Mucosa of stomach (tissue), 1 donor: ENCODE results near the gene JSRP1.

ENCODE experiments used
- H3K27me3 ChIP-seq: one replicate; pipeline ENCODE4 v1.7.0; 2013; ENCODE audit warnings: mild to moderate bottlenecking, low read length; ENCODE audit not compliant: control insufficient read depth, insufficient read depth
- H3K36me3 ChIP-seq: one replicate; pipeline ENCODE4 v1.7.0; 2013; ENCODE audit warnings: low read length; ENCODE audit not compliant: control insufficient read depth, insufficient read depth
- H3K4me1 ChIP-seq: one replicate; pipeline ENCODE4 v1.7.0; 2013; ENCODE audit warnings: mild to moderate bottlenecking, low read length; ENCODE audit not compliant: control insufficient read depth, insufficient read depth
- H3K4me3 ChIP-seq: one replicate; pipeline ENCODE4 v1.7.0; 2013; ENCODE audit warnings: low read length
- H3K9ac ChIP-seq: one replicate; pipeline ENCODE4 v1.7.0; 2013; ENCODE audit warnings: mild to moderate bottlenecking, low read length, moderate library complexity
- H3K9me3 ChIP-seq: one replicate; pipeline ENCODE4 v1.7.0; 2013; ENCODE audit warnings: mild to moderate bottlenecking, low read length, moderate library complexity; ENCODE audit not compliant: control insufficient read depth
- donor health status: Pancreatic carcinoma.

Gene JSRP1

DNA sequence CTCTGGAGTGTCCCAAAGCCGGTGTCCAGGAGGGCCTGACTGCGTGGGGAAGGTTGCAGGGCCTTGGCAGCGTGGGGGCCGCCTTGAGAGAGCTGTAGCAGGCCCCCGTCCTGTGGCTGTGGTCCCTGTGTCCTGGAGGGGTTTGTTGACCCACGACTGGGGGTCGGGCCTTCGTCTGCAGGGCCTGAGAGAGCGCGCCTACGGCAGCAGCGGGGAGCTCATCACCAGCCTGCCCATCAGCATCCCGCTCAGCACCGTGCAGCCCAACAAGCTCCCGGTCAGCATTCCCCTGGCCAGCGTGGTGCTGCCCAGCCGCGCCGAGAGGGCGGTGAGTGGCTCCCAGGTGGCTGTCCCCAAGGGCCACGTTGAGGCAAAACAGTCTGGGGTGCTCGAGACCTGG lies 38.6 kb downstream of the JSRP1 start:
- Histone ChIP-seq H3K4me3 (no peak overlapping the region), H3K36me3 (peaks cover 38% of the 10 kb centered on the region), H3K27me3 (no peaks in the 10 kb centered on the region), H3K9ac (no peak overlapping the region), H3K9me3 (no peaks in the 10 kb centered on the region), H3K4me1 (peaks cover 33% of the 10 kb centered on the region)

DNA sequence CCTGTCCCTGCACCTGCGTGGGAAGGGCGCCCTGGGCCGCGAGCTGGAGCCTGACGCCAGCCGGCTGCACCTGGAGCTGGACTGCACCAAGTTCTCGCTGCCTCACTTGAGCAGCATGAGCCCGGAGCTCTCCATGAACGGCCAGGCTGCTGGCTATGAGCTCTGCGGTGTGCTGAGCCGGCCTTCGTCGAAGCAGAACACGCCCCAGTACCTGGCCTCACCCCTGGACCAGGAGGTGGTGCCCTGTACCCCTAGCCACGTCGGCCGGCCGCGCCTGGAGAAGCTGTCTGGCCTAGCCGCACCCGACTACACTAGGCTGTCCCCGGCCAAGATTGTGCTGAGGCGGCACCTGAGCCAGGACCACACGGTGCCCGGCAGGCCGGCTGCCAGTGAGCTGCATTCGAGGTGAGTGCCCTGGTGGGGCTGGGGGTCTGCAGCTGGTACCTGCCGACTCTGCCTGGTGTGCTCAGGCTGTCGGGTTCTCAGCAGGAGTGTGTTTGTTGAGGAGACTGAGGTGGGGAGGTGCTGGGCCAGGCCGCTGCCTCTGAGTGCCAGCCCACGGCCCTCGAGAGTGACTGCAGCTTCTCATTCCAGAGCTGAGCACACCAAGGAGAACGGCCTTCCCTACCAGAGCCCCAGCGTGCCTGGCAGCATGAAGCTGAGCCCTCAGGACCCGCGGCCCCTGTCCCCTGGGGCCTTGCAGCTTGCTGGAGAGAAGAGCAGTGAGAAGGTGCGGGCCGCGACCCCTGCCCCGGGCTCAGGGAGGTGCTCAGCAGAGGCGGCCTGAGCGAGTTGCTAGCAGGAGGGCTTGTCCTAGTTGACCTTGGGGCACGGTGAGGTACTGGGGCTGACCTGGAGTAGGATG lies 39.6 kb downstream of the JSRP1 start:
- no peak overlapping the region for H3K9ac ChIP-seq
- H3K36me3 ChIP-seq: peaks cover 42% of the 10 kb centered on the region
- H3K4me1 ChIP-seq: peaks cover 43% of the 10 kb centered on the region
- no peaks in the 10 kb centered on the region for H3K9me3 ChIP-seq
- no peaks in the 10 kb centered on the region for H3K27me3 ChIP-seq
- no peak overlapping the region for H3K4me3 ChIP-seq

DNA sequence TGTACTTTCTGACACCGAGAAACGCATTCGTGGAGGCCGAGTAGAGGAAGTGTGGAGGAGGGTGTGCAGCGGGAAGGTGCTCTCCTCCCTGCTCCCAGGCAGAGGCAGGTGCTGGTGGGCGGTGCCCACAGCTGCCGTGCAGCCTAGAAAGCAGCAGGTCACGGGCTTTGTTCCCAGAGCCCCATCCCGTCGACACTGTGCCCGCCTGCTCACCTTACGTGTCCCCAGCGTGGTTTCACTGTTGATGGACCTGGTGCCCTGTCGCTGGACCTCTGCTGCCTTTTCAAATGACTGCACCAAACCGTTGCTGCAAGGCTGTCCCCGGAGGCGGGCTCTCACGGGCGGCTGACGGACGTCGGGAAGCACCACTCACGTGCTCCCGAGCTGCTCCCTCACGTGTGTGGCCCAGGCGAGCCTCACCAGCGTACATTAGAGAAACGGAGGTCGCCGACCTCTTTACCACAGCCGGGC lies 40.9 kb downstream of the JSRP1 start:
- H3K27me3 ChIP-seq: no peaks in the 10 kb centered on the region
- peaks cover 41% of the 10 kb centered on the region for H3K36me3 ChIP-seq
- H3K9ac ChIP-seq: no peak overlapping the region
- peaks cover 53% of the 10 kb centered on the region for H3K4me1 ChIP-seq
- H3K9me3 ChIP-seq: no peaks in the 10 kb centered on the region
- no peak overlapping the region for H3K4me3 ChIP-seq

DNA sequence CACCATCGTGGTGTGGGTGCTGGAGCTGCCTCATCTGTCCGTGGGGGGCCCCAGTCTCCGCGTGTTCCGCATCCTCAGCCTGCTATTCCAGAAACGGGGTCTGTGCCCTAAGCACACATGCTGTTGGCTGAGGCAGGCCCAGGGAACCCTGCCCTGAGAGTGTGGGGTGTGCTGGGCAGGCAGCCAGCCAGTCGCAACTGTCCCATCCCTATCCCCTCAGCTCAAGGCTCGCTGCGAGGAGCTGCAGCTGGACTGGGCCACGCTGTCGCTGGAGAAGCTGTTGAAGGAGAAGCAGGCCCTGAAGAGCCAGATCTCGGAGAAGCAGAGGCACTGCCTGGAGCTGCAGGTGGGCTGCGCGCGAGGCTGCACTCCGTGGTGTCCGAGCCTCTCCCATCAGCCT lies 42.0 kb downstream of the JSRP1 start:
- Histone ChIP-seq H3K9ac (no peak overlapping the region), H3K36me3 (peaks cover 41% of the 10 kb centered on the region), H3K4me1 (peaks cover 55% of the 10 kb centered on the region), H3K27me3 (no peaks in the 10 kb centered on the region), H3K9me3 (no peaks in the 10 kb centered on the region), H3K4me3 (no peak overlapping the region)

DNA sequence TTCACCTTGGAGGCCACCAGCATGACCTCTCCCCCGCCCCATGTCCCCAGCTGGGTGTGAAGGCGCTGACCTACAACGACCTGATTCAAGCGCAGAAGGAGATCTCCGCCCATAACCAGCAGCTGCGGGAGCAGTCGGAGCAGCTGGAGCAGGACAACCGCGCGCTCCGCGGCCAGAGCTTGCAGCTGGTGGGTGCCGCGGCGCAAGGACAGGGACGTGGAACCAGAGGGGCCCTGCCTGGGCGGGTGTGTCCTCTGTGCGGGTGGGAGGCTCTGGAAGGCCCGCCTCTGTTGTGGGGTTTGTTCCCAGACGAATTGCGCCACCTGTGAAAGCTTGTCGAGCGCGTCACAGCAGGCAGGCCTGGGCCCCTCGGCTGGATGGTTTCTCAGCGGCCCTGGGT lies 42.4 kb downstream of the JSRP1 start:
- peak overlapping the region; percentile 57 for H3K9ac ChIP-seq
- H3K9me3 ChIP-seq: no peaks in the 10 kb centered on the region
- H3K27me3 ChIP-seq: no peaks in the 10 kb centered on the region
- H3K36me3 ChIP-seq: peaks cover 41% of the 10 kb centered on the region
- H3K4me3 ChIP-seq: no peak overlapping the region
- H3K4me1 ChIP-seq: peaks cover 57% of the 10 kb centered on the region

DNA sequence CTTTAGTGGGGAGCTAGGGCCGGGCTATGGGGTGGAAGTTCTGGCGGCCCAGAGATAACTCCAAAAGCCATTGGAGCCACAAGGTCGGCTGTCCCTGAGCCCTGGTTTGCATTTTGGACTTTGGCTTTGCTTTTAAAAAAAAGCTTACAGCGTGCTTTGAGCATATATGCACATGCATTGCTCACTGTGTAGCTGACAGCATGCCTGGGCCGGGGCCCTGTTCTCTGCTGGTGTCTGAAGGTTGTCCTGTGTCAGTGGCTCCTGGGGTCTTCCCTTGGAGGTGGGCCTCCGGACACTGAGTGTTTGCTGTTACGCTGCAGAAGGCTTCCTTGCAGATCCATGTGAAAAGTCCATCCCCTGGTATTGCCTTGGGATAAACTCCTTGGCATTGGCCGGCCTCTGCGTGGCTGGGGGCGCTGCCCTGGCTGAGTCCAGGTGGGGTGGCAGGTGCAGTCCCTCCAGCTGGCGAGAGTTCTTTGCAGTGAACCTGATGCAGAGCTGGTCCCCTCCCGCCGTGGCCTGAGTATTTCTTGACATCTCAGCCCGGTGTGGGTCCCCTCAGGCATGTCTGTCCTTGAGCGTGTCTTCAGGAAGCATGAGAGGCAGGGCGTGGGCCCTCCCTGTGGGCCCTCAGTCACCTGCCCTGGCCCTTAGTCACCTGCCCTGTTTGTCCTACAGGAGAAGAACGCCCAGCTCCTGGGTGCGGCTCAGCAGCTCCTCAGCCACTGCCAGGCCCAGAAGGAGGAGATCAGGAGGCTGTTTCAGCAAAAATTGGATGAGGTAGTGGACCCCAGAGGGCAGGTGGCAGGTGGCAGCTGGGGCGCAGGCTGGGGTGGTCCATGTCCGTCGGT lies 43.1 kb downstream of the JSRP1 start:
- peak overlapping the region; percentile 57 for H3K9ac ChIP-seq
- no peak overlapping the region for H3K4me3 ChIP-seq
- H3K9me3 ChIP-seq: no peaks in the 10 kb centered on the region
- H3K4me1 ChIP-seq: peaks cover 64% of the 10 kb centered on the region
- no peaks in the 10 kb centered on the region for H3K27me3 ChIP-seq
- H3K36me3 ChIP-seq: peaks cover 41% of the 10 kb centered on the region

DNA sequence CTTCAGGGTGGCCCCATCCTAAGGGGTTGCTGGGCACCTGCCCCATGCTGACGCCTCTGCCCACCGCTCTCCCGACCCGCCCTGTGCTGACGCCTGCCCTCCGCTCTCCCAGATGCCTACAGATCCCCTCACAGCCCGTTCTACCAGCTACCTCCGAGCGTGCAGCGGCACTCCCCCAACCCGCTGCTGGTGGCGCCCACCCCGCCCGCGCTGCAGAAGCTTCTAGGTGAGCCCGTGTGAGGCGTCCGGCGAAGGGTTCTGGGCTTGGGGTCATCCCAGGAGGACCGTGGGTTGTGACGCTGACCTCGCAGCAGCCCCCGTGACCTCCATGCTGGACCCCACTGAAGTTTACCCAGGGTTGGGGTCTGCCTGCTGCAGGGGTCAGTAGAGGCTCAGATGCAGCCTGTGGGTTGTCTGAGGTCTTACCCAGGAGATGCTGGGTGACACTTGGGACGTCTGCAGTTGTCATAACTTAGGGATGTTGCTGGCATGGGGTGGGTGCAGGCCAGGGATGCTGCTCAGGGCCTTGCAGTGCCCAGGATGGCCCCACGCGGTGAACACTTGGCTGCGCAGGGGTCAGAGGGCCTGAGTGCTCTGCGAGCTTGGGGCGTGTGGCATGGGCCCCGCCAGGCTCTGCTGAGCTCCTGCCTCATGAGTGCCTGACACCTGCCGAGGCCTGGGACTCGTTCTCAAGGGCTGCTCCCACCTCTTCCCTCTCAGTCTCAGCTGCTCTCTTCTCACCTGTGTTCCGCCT lies 45.1 kb downstream of the JSRP1 start:
- H3K4me1 ChIP-seq: peaks cover 64% of the 10 kb centered on the region
- H3K9me3 ChIP-seq: no peaks in the 10 kb centered on the region
- H3K36me3 ChIP-seq: peaks cover 31% of the 10 kb centered on the region
- no peaks in the 10 kb centered on the region for H3K27me3 ChIP-seq
- peak overlapping the region; percentile 28 for H3K4me3 ChIP-seq
- peak overlapping the region; percentile 43 for H3K9ac ChIP-seq

DNA sequence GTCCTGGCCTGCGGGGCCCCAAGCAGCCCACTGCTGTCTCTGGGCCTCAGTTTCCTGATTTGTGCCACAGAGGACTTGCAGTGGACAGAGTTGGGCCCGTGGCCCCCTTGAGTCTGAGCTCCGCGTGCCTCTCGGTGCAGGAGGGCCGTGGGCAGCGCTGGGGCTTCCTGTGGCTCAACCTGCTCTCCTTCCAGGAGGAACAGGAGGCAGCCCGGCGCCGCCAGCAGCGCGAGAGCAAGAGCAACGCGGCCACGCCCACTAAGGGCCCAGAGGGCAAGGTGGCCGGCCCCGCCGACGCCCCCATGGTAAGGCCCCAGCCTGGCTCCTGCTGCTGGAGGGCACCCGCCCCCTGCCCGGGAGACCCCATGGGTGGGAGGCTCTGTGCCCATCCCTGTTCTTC lies 46.0 kb downstream of the JSRP1 start:
- Histone ChIP-seq H3K4me3 (no peak overlapping the region), H3K9ac (no peak overlapping the region), H3K27me3 (no peaks in the 10 kb centered on the region), H3K9me3 (no peaks in the 10 kb centered on the region), H3K4me1 (peaks cover 64% of the 10 kb centered on the region), H3K36me3 (peaks cover 21% of the 10 kb centered on the region)

DNA sequence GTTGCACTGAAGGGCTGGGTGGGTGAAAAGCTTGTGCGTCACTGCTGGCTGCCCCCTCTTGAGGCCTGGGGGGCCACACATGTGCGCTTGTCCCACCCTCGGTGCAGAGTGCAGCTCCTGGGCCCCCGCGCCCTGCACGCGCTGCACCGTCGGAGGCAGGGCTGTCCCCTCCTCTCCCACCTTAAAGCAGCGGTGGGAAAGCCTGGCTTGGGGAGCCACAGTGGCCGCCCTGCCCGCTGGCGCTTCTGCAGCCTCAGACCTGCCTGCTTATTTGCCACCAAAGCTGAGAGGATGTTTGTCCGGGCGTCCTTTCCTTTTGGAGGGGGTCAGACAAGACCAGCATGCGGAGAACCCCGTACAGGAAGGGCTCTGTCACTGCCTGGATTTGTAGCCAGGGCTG lies 46.8 kb downstream of the JSRP1 start:
- no peaks in the 10 kb centered on the region for H3K27me3 ChIP-seq
- H3K9me3 ChIP-seq: no peaks in the 10 kb centered on the region
- no peak overlapping the region for H3K4me3 ChIP-seq
- H3K36me3 ChIP-seq: peaks cover 14% of the 10 kb centered on the region
- H3K4me1 ChIP-seq: peaks cover 68% of the 10 kb centered on the region
- H3K9ac ChIP-seq: no peak overlapping the region

DNA sequence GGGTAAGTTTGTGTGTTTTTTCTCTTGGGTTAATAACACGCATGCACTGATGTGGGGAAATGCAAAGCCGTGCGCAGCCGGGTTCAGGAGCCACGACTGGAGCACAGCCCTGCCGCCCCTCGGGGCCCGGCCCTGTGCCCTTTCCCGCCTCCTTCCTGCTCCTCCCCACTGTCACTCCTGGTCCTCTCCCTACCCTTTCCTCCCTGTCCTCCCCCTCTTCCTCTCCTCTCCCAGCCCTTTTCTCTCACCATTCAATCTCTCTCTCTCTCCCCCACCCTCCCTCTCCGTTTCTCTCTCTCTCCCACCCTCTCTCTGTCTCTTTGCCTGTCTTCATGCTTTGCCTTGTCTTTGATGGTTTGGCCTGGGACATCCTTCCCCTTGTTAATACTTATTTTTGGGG lies 47.2 kb downstream of the JSRP1 start:
- Histone ChIP-seq H3K9me3 (no peaks in the 10 kb centered on the region), H3K27me3 (no peaks in the 10 kb centered on the region), H3K9ac (no peak overlapping the region), H3K4me3 (no peak overlapping the region), H3K4me1 (peaks cover 68% of the 10 kb centered on the region), H3K36me3 (peaks cover 9% of the 10 kb centered on the region)

DNA sequence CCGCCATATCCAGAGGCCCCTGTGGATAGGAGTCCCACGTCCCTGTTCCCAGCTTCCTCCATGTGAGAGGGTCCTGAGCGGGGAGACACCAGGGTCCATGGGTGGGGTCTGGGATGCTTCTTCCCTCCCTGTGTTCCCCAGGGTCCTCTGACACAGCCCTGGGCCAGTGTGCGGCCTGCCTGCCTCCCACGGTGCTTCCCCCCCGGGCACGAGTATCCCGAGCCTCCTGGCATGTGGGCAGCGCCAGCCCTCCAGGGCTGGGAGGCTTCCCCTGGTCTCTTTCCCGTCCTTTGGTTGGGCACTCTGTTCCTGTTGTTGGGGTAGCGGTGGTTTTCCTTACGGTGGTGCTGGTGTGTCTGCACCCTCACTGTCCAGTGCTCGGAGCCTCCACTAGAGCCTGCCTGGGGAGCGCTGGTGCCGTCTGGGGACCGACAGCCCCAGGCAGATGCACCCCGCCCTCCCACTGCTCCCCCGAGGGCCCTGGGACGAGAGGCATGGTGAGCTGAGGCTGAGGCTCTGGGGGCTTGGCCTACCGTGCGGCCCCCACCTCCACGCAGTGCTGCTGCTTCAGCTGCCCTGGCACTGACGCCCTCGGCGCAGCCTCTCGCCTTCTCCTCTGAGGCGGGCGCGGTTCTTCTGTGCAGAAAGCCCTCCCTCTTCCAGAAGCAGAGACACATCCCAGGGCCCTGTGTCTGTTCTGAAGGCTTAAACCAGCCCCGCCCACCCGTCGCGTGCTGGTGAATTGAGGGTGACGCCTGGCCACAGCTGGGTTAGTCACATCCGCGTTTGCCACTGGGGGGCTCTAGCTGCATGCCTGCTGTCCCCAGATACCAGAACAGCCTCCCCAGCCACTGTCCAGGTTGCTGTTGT lies 48.0 kb downstream of the JSRP1 start:
- H3K4me3 ChIP-seq: no peak overlapping the region
- H3K4me1 ChIP-seq: peaks cover 67% of the 10 kb centered on the region
- no peaks in the 10 kb centered on the region for H3K9me3 ChIP-seq
- no peaks in the 10 kb centered on the region for H3K27me3 ChIP-seq
- no peak overlapping the region for H3K9ac ChIP-seq
- peaks cover 9% of the 10 kb centered on the region for H3K36me3 ChIP-seq
